Endodermal cell (in vitro differentiated cells): ENCODE data around the gene CMTM4. TPM values are rescaled to one million over a fixed set of nuclear protein-coding genes. Genes with fewer than 3 reads are reported as not detected.

Experiments used
- DNase-seq: peaks from one replicate; pipeline ENCODE4 v3.0.0-alpha.2; 2017
- H3K27ac ChIP-seq: 2 replicates; pipeline ENCODE4 v1.5.1; 2013; ENCODE audit warnings: mild to moderate bottlenecking, low read depth, low read length, moderate library complexity
- H3K27me3 ChIP-seq: 2 replicates; pipeline ENCODE4 v1.6.1; 2013; ENCODE audit warnings: mild to moderate bottlenecking, low read length, moderate library complexity; ENCODE audit not compliant: insufficient read depth, control insufficient read depth, poor library complexity, severe bottlenecking
- H3K36me3 ChIP-seq: 2 replicates; pipeline ENCODE4 v1.7.0; 2013; ENCODE audit warnings: mild to moderate bottlenecking, low read length, moderate library complexity; ENCODE audit not compliant: control insufficient read depth, insufficient read depth
- H3K4me1 ChIP-seq: one replicate; pipeline ENCODE4 v1.7.0; 2013; ENCODE audit warnings: low read length; ENCODE audit not compliant: control insufficient read depth, insufficient read depth
- H3K4me3 ChIP-seq: 2 replicates; pipeline ENCODE4 v1.5.1; 2013; ENCODE audit warnings: mild to moderate bottlenecking, low read length, moderate library complexity
- H3K9ac ChIP-seq: 2 replicates; pipeline ENCODE4 v1.6.1; 2013; ENCODE audit warnings: mild to moderate bottlenecking, low read length, moderate library complexity; ENCODE audit not compliant: poor library complexity, severe bottlenecking; ENCODE audit errors: extremely low read depth
- H3K9me3 ChIP-seq: 2 replicates; pipeline ENCODE4 v1.6.1; 2013; ENCODE audit warnings: mild to moderate bottlenecking, low read length, moderate library complexity; ENCODE audit not compliant: control insufficient read depth
- H3K27ac Mint-ChIP-seq: 2 replicates; pipeline ENCODE4 v1.8.0; 2020; ENCODE audit warnings: mixed read lengths
- H3K27me3 Mint-ChIP-seq: 2 replicates; pipeline ENCODE4 v1.8.0; 2021; ENCODE audit warnings: mild to moderate bottlenecking, mixed read lengths; ENCODE audit not compliant: insufficient read depth
- H3K36me3 Mint-ChIP-seq: 2 replicates; pipeline ENCODE4 v1.8.0; 2020; ENCODE audit warnings: low read depth, mixed read lengths
- H3K4me1 Mint-ChIP-seq: 2 replicates; pipeline ENCODE4 v1.8.0; 2020; ENCODE audit warnings: mixed read lengths
- H3K4me3 Mint-ChIP-seq: 2 replicates; pipeline ENCODE4 v1.8.0; 2020; ENCODE audit warnings: mild to moderate bottlenecking, moderate library complexity, mixed read lengths
- H3K9me3 Mint-ChIP-seq: 2 replicates; pipeline ENCODE4 v1.8.0; 2020; ENCODE audit warnings: mild to moderate bottlenecking, mixed read lengths
- CTCF ChIP-seq: fragments of 200-600 bp; sonication (generic); conservative IDR thresholded peaks from 2 replicates; pipeline ENCODE4 v1.5.0; 2021; ENCODE audit warnings: antibody characterized with exemption, mild to moderate bottlenecking
- WGBS, 2 experiments: methylation state at CpG; one replicate each; pipeline versions ENCODE4 v1.1.5 to v1.1.7; 2013; ENCODE audit warnings: missing lambda C conversion rate in 2 of 2, mixed read lengths in 1 of 2; ENCODE audit not compliant: insufficient coverage in 1 of 2, insufficient read length in 1 of 2; 5-methylcytosine and 5-hydroxymethylcytosine counted together
- total RNA-seq, 2 donors: library from RNA; stranded (reverse); fragmentation: NEBNext Ultra II Directional in 1 of 2; extraction: Animal tissue kit (Norgen Biotek cat#: 25700) in 1 of 2; gene quantifications; 2 replicates in 1 of 2; 3 replicates in 1 of 2; pipeline ENCODE4 v1.2.1, GENCODE V29; 2021

Gene CMTM4
- total RNA-seq, 2 donors from 2014 or later, result 68.2 to 76.2 TPM

GRCh38 chr16:66714654-66715307, 18.2 kb upstream of the CMTM4 start:
- Histone ChIP-seq H3K4me3 (no peak overlapping the region), H3K4me1 (no peaks in the 10 kb centered on the region), H3K9ac (no peak overlapping the region), H3K9me3 (peaks cover 5% of the 10 kb centered on the region), H3K27ac (no peak overlapping the region), H3K36me3 (peaks cover 15% of the 10 kb centered on the region), H3K27me3 (no peaks in the 10 kb centered on the region)
- 70 to 79% methylated on average over 5 to 6 of the region's 6 CpGs for WGBS, 2 experiments
- H3K4me1 Mint-ChIP-seq, result no peaks in the 10 kb centered on the region
- peaks cover 24% of the 10 kb centered on the region for H3K9me3 Mint-ChIP-seq
- no peak overlapping the region for H3K27ac Mint-ChIP-seq
- no peak for DNase-seq
- TF ChIP-seq CTCF, result no peak
- no peaks in the 10 kb centered on the region for H3K27me3 Mint-ChIP-seq
- H3K36me3 Mint-ChIP-seq, result peaks cover 20% of the 10 kb centered on the region
- H3K4me3 Mint-ChIP-seq, result no peak overlapping the region

GRCh38 chr16:66714062-66714461, 17.5 kb upstream of the CMTM4 start:
- peaks cover 24% of the 10 kb centered on the region for H3K9me3 Mint-ChIP-seq
- 89 to 91% methylated on average over 5 to 6 of the region's 6 CpGs for WGBS, 2 experiments
- no peak for DNase-seq
- H3K4me3 Mint-ChIP-seq, result no peak overlapping the region
- Histone ChIP-seq H3K9me3 (peaks cover 5% of the 10 kb centered on the region), H3K27me3 (no peaks in the 10 kb centered on the region), H3K27ac (no peak overlapping the region), H3K4me1 (no peaks in the 10 kb centered on the region), H3K4me3 (no peak overlapping the region), H3K36me3 (peaks cover 9% of the 10 kb centered on the region), H3K9ac (no peak overlapping the region)
- H3K4me1 Mint-ChIP-seq, result no peaks in the 10 kb centered on the region
- H3K27ac Mint-ChIP-seq, result no peak overlapping the region
- TF ChIP-seq CTCF, result no peak
- peaks cover 14% of the 10 kb centered on the region for H3K36me3 Mint-ChIP-seq
- H3K27me3 Mint-ChIP-seq, result no peaks in the 10 kb centered on the region

GRCh38 chr16:66713076-66713475, 16.5 kb upstream of the CMTM4 start:
- 83% methylated on average over 2 of the region's 2 CpGs; no CpG with 5 or more reads in 1 of the 2 experiments for WGBS, 2 experiments

More at GRCh38 chr16:66713076-66713475, 16.5 kb upstream of the CMTM4 start:
- Mint-ChIP-seq H3K9me3 (peaks cover 24% of the 10 kb centered on the region), H3K27ac (no peak overlapping the region), H3K4me3 (no peak overlapping the region), H3K27me3 (no peaks in the 10 kb centered on the region), H3K4me1 (no peaks in the 10 kb centered on the region), H3K36me3 (peaks cover 12% of the 10 kb centered on the region)
- Histone ChIP-seq H3K27ac (no peak overlapping the region), H3K9me3 (peaks cover 5% of the 10 kb centered on the region), H3K36me3 (peaks cover 4% of the 10 kb centered on the region), H3K9ac (no peak overlapping the region), H3K4me1 (no peaks in the 10 kb centered on the region), H3K27me3 (no peaks in the 10 kb centered on the region), H3K4me3 (no peak overlapping the region)
- no peak for TF ChIP-seq CTCF
- DNase-seq, result no peak
